IPS DF 6.9 (cell line): ENCODE results near the gene THAP3.

Source experiments
- DNase-seq: peaks from one replicate; pipeline ENCODE4 v3.0.0-alpha.2; 2013; ENCODE audit warnings: low read depth, low spot score
- H3K27ac ChIP-seq: one replicate; pipeline ENCODE4 v1.5.1; 2013; ENCODE audit warnings: low read length, control low read depth
- H3K27me3 ChIP-seq: 2 replicates; pipeline ENCODE4 v1.6.1; 2013; ENCODE audit warnings: mild to moderate bottlenecking, low read length; ENCODE audit not compliant: control insufficient read depth, insufficient read depth
- H3K36me3 ChIP-seq: 2 replicates; pipeline ENCODE4 v1.6.1; 2013; ENCODE audit warnings: low read length; ENCODE audit not compliant: control insufficient read depth, insufficient read depth
- H3K4me1 ChIP-seq: 2 replicates; pipeline ENCODE4 v1.6.1; 2013; ENCODE audit warnings: low read length; ENCODE audit not compliant: control insufficient read depth, insufficient read depth
- H3K4me3 ChIP-seq: 2 replicates; pipeline ENCODE4 v1.5.1; 2013; ENCODE audit warnings: mild to moderate bottlenecking, low read length
- H3K9me3 ChIP-seq: 2 replicates; pipeline ENCODE4 v1.6.1; 2013; ENCODE audit warnings: low read length, inconsistent platforms; ENCODE audit not compliant: control insufficient read depth, insufficient read depth
- WGBS: extraction: QIAGEN DNeasy Blood & Tissue Kit; methylation state at CpG from one replicate; pipeline ENCODE4 v1.1.7; 2013; ENCODE audit warnings: mixed read lengths, missing lambda C conversion rate; ENCODE audit not compliant: insufficient read length, insufficient coverage; 5-methylcytosine and 5-hydroxymethylcytosine counted together

THAP3 gene

DNA sequence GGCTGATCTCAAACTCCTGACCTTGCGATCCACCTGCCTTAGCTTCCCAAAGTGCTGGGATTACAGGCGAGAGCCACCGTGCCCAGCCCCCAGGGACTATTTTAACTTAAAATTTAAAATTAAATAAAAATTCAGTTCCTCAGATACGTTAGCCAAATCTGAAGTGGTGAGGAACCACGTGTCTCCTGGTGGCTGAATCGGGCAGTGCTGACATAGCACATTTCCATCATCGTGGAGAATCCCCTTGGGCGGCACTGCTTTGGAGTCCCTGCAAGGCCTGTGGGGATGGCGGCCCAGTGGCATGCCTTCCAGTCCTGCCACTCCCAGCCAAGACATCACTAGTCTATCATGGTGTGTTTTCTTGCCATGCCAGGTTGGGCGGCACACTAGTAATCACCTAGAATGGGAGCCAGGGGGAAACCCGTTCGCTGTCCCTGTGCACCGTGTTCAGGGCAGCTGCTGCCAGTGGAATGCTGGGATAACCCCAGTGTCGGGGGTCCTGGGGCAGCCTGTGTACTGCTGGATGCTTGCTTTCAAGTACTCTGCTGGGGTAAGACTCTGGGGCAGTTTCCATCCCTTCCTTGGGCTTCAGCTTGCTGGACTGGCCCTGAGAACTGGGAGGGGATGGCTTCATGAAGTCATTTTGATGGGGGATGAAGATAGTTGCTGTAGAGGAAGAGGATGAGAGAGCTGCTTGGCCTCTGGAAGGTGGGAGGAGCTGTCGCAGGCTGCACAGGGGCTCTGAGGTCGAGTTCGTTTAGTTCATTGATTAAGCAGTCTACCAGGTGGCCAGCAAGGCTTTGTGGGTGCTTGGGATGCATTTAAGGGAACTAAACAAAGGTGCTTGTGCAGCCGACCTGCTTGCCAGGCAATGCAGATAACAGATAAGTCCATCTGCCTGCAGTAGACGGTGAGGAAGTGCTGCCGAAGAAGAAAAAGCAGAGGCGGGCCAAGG is 40.3 kb upstream of the THAP3 start:
- Histone ChIP-seq H3K27me3 (no peaks in the 10 kb centered on the region), H3K4me1 (0 out of 2 replicates have a peak, but pooled peaks cover 3% of the 10 kb centered on the region), H3K36me3 (peaks cover 8% of the 10 kb centered on the region), H3K27ac (no peak overlapping the region), H3K4me3 (no peak overlapping the region), H3K9me3 (no peaks in the 10 kb centered on the region)
- no CpG with 5 or more reads among the region's 21 CpGs for WGBS
- DNase-seq, result no peak

GRCh38 chr1:6585081-6585722 is 39.5 kb upstream of the THAP3 start:
- peaks cover 8% of the 10 kb centered on the region for H3K36me3 ChIP-seq
- H3K4me3 ChIP-seq, result no peak overlapping the region
- H3K4me1 ChIP-seq, result 0 out of 2 replicates have a peak, but pooled peaks cover 3% of the 10 kb centered on the region
- H3K9me3 ChIP-seq, result no peaks in the 10 kb centered on the region
- H3K27me3 ChIP-seq, result no peaks in the 10 kb centered on the region
- WGBS, result no CpG with 5 or more reads among the region's 12 CpGs
- H3K27ac ChIP-seq, result no peak overlapping the region
- no peak for DNase-seq

- no peak for DNase-seq
- Histone ChIP-seq H3K27ac (no peak overlapping the region), H3K36me3 (peaks cover 8% of the 10 kb centered on the region), H3K9me3 (no peaks in the 10 kb centered on the region), H3K4me3 (no peak overlapping the region), H3K4me1 (no peaks in the 10 kb centered on the region), H3K27me3 (no peaks in the 10 kb centered on the region)
- WGBS, result no CpG with 5 or more reads among the region's 7 CpGs
Measured at GRCh38 chr1:6585841-6586240, 38.8 kb upstream of the THAP3 start.

DNA sequence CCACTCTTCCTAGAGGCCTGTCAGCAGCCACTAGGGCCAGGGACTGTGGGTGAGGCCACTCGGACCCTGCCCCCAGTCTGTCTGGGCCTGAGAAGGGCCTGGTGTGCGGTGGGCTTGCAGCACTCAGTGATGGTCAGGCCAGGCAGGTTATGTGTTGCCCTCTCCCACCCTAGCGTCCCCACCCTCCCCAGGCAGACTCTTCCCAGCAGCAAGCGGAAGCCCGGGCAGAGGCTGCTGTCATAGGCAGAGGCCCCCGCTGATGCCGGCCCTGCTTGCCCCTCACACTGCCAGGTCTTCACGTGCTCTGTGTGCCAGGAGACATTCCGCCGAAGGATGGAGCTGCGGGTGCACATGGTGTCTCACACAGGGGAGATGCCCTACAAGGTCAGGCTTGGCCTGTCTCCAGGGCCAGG is 38.3 kb upstream of the THAP3 start:
- Histone ChIP-seq H3K36me3 (peaks cover 10% of the 10 kb centered on the region), H3K4me3 (no peak overlapping the region), H3K27ac (no peak overlapping the region), H3K27me3 (no peaks in the 10 kb centered on the region), H3K4me1 (no peaks in the 10 kb centered on the region), H3K9me3 (no peaks in the 10 kb centered on the region)
- DNase-seq, result no peak
- no CpG with 5 or more reads among the region's 11 CpGs for WGBS

DNA sequence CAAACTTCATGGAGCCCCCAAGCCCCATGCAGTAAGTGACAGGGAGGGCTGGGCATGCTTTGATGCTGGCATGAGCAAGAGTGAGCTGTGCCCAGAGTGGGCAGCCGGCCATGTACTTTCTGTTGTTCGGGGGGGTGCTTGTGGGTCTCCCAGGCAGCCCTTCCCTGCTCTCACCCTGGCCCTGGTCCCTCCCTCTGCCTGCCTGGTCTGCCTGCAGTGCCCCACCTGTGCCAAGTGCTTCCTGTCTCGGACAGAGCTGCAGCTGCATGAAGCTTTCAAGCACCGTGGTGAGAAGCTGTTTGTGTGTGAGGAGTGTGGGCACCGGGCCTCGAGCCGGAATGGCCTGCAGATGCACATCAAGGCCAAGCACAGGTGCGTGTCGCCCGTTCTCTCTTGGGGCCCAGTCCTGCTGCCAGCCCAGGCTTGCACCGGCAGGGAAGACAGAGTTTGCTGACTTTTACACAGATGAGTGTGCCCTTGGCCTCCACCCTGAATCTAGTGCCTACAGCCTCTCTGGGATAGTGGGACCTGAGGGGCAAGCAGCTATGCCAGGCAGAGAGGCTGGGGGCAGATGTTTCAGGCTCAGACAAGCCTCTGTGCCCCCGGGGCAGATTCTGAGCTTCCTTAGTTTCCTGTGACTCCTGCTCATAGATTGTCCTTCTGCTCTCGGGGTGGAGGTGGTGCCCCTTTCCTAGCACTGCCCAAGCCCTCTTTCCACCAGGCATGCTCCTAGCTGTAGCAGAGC is 37.2 kb upstream of the THAP3 start:
- no peak for DNase-seq
- WGBS, result no CpG with 5 or more reads among the region's 13 CpGs
- peaks cover 10% of the 10 kb centered on the region for H3K36me3 ChIP-seq
- H3K9me3 ChIP-seq, result no peaks in the 10 kb centered on the region
- H3K4me3 ChIP-seq, result no peak overlapping the region
- no peaks in the 10 kb centered on the region for H3K27me3 ChIP-seq
- H3K4me1 ChIP-seq, result no peaks in the 10 kb centered on the region
- H3K27ac ChIP-seq, result no peak overlapping the region

DNA sequence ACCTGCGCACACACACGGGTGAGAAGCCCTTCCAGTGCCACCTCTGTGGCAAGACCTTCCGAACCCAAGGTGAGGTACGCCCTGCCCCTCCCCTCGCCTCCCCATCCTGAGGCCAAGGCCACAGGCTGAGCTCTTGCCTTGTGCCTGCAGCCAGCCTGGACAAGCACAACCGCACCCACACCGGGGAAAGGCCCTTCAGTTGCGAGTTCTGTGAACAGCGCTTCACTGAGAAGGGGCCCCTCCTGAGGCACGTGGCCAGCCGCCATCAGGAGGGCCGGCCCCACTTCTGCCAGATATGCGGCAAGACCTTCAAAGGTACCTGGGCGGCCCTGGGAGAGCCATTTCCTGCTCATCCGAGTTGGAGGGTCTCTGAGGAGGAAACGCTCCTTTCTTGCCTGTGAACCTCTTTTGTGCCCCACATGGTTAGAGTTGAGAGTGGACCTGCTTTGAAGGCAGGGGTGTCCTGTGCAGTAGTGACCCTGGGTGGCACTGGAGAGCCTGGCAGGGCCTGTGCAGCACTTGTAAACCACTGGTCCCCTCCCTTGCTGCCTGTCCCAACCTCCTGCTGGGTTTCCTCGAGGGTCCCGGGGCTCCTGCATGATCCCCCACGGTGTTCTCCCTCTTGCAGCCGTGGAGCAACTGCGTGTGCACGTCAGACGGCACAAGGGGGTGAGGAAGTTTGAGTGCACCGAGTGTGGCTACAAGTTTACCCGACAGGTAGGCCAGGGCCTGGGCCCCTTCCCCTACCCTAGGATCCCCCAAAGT is 36.4 kb upstream of the THAP3 start:
- H3K9me3 ChIP-seq, result no peaks in the 10 kb centered on the region
- no peak overlapping the region for H3K4me3 ChIP-seq
- WGBS, result no CpG with 5 or more reads among the region's 25 CpGs
- peaks cover 15% of the 10 kb centered on the region for H3K36me3 ChIP-seq
- no peak for DNase-seq
- H3K27me3 ChIP-seq, result no peaks in the 10 kb centered on the region
- no peaks in the 10 kb centered on the region for H3K4me1 ChIP-seq
- no peak overlapping the region for H3K27ac ChIP-seq

- no peaks in the 10 kb centered on the region for H3K27me3 ChIP-seq
- no peak overlapping the region for H3K27ac ChIP-seq
- peaks cover 16% of the 10 kb centered on the region for H3K36me3 ChIP-seq
- H3K9me3 ChIP-seq, result no peaks in the 10 kb centered on the region
- DNase-seq, result no peak
- no peaks in the 10 kb centered on the region for H3K4me1 ChIP-seq
- WGBS, result no CpG with 5 or more reads among the region's 24 CpGs
- H3K4me3 ChIP-seq, result no peak overlapping the region
Measured at GRCh38 chr1:6588893-6589520, 35.7 kb upstream of the THAP3 start.

GRCh38 chr1:6590046-6590445 is 34.6 kb upstream of the THAP3 start:
- DNase-seq, result no peak
- Histone ChIP-seq H3K9me3 (no peaks in the 10 kb centered on the region), H3K4me1 (no peaks in the 10 kb centered on the region), H3K36me3 (peaks cover 21% of the 10 kb centered on the region), H3K4me3 (no peak overlapping the region), H3K27ac (no peak overlapping the region), H3K27me3 (no peaks in the 10 kb centered on the region)
- no CpG with 5 or more reads among the region's 7 CpGs for WGBS

DNA sequence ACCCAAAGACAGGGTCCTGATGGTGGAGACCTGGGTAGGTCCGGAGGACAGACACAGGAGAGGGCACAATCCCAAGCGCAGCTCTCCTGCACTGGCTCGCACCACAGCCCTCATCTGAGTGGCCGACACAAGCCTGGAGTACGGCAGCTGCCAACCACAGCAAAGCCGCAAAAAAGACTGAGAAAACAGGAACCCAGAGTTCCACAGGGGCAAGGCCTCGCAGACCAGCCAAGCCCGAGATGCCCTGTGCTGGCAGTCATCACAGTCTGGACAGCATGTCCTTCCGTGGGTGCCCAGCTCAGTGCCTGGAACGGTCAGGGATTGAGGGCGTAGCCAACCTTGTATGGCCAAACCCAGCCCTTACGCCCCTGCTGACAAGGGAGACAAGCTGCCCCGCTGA is 33.4 kb upstream of the THAP3 start:
- Histone ChIP-seq H3K4me1 (no peaks in the 10 kb centered on the region), H3K27me3 (no peaks in the 10 kb centered on the region), H3K27ac (no peak overlapping the region), H3K4me3 (no peak overlapping the region), H3K36me3 (peaks cover 26% of the 10 kb centered on the region), H3K9me3 (no peaks in the 10 kb centered on the region)
- DNase-seq, result no peak
- no CpG with 5 or more reads among the region's 13 CpGs for WGBS
